Measurements from ENCODE around the gene FNIP2. TPM values are rescaled to one million over a fixed set of nuclear protein-coding genes. Genes with fewer than 3 reads are reported as not detected.

FNIP2 gene
- total RNA-seq (2022; extraction: Qiagen RNA extraction): 5.0 to 7.9 TPM (median 6.2 TPM) in 5 replicates

DNA sequence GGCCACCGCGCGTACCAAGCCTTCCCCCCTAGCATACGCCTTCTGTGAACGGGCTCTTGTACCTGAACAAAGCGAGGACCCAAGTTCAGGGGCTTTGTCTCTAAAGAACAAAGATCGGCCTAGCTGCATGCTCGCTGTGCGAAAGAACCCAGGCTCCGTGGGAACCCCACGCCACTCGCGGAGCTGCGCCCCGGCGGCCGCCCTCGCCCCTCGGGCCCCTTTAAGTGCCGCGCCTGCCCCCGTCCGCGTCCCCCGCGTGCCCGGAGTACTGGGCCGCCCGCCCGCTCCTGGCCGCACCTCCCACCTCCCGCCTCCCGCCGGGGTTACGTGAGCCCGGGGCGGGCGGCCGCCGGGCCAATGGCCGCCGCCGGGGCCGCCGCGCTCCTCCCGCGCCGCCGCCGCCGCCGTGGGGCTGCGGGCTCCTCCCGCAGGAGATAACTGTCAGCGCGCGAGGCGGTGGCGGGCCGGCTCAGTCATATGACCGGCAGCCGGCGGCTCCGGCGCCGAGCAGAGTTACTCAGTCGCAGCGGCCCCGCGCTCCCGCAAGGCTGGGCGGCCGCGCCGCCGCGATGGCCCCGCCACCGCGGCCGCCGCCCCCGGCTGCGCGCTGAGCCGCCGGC, at the start of gene FNIP2:
TSS of gene FNIP2 (plus strand) at position 472 of the 620 bp plus-strand sequence. CDS start 187 bp downstream, outside the sequence.

DNA sequence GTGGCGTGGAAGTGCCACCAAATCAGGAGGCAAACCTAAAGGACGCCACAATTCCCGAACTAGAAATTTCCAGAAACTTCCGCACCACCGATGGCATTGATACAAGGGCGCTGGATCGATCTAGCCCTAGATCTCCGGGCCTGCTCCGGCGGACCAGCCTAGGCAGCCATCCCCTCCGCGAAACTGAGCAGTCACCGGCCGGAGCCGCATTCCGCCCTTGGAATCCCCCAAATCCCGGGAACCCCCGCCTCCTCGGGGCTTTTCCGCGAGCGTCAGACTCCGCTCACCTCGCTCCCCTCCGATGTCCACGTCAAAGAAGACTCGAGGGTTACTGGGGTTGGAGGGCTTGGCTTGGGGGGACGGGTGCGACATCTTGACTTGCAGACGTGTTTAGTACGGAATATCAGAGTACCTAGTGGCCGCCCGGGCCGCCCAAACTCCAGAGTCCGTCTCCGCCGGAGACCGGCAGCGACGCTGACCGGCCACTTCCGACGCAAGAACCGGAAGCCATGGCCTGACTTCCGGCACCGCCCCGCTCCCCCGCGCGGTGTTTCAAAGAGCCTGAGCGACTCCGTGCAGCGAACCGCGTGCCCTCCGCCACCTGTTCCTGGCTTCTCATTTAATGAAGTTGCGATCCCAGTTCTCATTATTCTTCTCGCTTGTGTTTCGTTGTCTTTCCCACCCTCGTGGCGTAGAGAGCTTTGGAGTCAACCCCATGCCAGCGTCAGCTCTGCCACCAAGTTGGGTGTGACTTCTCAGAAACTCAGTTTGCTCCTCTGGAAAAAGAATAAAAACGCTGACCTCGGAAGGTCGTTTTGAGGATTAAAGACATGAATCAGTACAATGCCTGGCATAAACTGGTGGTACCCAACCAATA, 45.7 kb upstream of the FNIP2 start, which contains the start of gene PPID:
TSS of gene PPID (minus strand) at position 480 of the 877 bp plus-strand sequence. CDS start at position 372, 108 bp downstream.

Other genes with a start within 250 kb of the FNIP2 start
- gene RXFP1, start 247.1 kb upstream of the FNIP2 start, total RNA-seq (2022; extraction: Qiagen RNA extraction): not detected in 5 replicates
- gene C4orf46, start 97.1 kb upstream of the FNIP2 start, total RNA-seq (2022; extraction: Qiagen RNA extraction): 7.2 to 8.7 TPM (median 7.8 TPM) in 5 replicates
- 4.0 to 5.4 TPM (median 4.6 TPM) in 5 replicates for gene ETFDH, start 96.7 kb upstream of the FNIP2 start, total RNA-seq (2022; extraction: Qiagen RNA extraction)
- gene PPID, start 45.6 kb upstream of the FNIP2 start, total RNA-seq (2022; extraction: Qiagen RNA extraction): 30.8 to 38.8 TPM (median 34.1 TPM) in 5 replicates